GM18508 (cell line): ENCODE results near the gene ITGA11.

Experiments
- ATAC-seq: cut with Tn5 transposase; IDR thresholded peaks from one replicate; pipeline ENCODE4 v1.9.1; 2021; ENCODE audit warnings: moderate number of reproducible peaks; ENCODE audit not compliant: insufficient read depth, unreplicated experiment

ITGA11 gene

DNA sequence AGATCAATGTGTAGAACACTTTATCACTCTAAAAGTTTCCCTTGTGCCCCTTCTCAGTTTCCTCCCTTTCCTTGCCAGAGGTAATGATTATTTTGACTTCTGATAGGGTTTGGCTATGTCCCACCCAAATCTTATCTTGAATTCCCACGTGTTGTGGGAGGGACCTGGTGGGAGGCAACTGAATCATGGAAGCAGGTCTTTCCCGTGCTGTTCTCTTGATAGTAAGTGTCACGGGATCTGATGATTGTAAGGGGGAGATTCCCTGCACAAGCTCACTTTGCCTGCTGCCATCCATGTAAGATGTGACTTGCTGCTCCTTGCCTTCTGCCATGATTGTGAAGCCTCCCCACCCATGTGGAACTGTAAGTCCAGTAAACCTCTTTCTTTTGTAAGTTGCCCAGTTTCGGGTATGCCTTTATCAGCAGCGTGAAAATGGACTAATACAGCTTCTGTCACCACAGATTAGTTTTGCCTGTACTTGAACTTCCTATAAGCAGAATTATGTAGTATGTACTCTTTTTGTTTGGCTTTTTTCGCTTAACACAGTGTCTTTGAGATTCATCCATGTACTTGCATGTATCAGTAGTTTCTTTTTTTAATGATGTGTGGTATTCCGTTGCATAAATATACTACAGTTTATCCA lies 147.2 kb downstream of the ITGA11 start:
- ATAC-seq = no peak

GRCh38 chr15:68283401-68283800 lies 148.6 kb downstream of the ITGA11 start:
- ATAC-seq = no peak

GRCh38 chr15:68281008-68281407 lies 151.0 kb downstream of the ITGA11 start:
- ATAC-seq = no peak

GRCh38 chr15:68279779-68280753 lies 151.9 kb downstream of the ITGA11 start:
- ATAC-seq = no peak

- no peak for ATAC-seq
Observed at GRCh38 chr15:68278595-68279405, 153.2 kb downstream of the ITGA11 start.

DNA sequence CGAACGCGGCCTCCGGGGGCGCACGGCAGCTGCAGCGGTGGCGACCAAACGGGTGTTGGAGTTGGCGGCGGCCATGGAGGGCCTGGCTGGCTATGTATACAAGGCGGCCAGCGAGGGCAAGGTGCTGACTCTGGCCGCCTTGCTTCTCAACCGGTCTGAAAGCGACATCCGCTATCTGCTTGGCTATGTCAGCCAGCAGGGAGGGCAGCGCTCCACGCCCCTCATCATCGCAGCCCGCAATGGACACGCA lies 153.7 kb downstream of the ITGA11 start:
- ATAC-seq = peak; percentile 33

DNA sequence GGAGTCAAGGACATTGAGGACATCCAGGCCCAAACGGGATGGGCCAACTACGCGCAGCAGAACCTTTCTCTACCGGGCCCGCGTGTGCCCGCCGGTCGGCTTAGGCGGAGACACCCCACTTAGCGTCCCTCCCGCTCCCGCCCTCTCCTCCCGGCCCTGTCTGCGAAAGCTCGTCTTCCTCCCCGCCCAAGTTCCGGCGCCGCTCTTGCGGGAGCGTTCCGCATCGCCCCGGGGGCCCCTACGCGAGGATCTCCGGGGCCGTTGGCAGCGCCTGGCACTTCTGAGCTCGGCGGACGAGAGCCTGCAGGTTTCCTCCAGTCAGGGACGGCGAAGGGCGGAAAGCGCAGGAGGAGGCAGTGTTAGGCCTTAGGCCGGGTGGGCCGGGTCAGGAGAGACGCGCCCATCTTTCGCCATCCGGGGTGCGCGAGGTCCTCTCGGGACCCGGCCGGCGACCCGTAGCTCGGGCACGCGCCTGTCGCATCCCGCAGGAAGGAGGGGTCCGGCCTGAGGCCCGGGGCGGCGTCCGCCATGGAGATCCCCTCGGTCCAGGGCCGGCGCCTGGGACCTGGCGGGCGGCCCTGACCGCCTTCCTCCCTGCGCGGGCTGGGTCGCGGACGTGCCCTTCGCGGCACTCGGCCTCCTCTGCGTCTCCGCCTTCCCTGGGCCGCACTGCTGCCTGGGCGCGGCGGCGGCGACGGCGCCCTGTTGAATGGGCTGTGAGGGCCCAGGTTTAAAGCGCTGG lies 154.2 kb downstream of the ITGA11 start, which contains the start of gene FEM1B:
Gene FEM1B (plus strand): TSS at position 143 of the 742 bp plus-strand sequence. CDS start 673 bp downstream, outside the sequence.
- peak; percentile 43 for ATAC-seq

- no peak for ATAC-seq
Observed at GRCh38 chr15:68277131-68277602, 154.8 kb downstream of the ITGA11 start.

DNA sequence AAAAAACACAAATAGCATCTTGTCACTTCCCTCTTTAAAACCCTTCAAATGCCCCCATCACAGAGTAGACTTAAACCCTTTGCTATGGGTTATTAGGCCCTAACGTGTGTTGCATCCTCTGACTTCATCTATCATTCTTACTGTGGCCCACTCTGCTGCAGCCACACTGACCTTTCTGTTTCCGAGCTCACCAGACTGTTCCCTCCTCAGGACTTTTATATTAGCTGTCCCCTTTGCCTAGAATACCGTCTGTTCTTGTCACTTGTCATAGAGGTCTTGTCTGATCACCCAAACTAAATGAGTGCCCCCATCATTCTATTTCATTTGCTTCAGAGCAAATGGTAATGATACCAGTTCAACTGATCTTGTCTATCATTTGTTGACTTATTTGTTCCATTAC lies 155.3 kb downstream of the ITGA11 start:
- ATAC-seq = no peak

DNA sequence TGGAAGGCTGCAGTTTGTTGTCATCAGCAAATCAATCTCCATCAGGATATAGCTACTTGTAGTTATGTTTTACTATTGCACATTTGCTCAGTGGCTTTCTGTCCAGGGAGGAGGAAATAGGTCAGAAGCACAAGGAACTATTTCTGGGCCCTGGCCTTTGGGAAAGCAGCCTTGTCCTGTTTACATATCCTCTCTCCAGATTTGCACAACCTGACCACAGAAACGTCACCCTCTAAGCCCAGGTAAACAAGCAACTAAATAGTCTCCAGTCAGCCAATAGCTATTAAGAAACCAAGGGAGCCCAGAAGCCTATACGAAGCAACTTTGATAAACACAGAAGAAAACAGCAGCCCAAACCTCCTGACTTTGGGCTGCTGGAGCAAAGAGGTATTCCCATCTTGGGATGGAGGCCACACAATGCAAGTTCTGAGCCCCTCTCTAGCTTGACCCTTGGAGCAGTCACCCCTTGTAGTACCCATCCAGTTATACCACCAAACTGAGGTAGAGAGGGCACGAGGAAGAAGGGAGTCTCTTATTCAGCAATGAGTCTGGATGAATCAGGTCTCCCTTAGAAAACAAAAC lies 156.7 kb downstream of the ITGA11 start:
- ATAC-seq = no peak

DNA sequence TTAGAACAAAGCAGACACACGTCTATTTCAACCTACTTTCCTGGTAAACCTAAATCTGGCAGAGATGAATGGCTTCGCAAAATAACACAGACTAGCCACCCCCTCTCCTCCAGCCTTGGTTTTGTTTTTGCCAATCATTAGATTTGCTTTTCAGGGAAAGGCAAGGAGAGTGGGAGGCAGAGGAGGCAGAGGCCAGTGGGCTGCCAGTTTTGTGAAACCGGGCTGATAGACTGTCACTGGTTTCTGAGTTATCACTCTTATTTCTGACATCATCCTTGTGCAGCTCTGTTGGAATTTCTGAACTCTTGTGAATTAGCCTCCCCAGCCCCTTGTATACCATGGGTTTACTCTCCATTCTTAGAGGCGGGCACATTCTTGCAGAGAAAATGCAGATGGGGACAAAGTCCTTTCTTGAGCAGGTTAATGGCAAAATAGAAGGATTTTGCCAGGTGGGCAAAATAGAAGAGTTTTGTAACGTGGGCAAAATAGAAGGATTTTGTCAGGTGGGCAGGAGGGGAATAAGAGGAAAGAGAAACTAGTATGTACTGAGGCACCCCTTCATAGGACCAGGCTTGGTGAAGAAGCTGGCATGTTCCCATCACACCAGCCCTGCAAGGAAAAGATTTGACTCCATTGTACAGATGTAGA lies 157.6 kb downstream of the ITGA11 start:
- ATAC-seq = no peak

DNA sequence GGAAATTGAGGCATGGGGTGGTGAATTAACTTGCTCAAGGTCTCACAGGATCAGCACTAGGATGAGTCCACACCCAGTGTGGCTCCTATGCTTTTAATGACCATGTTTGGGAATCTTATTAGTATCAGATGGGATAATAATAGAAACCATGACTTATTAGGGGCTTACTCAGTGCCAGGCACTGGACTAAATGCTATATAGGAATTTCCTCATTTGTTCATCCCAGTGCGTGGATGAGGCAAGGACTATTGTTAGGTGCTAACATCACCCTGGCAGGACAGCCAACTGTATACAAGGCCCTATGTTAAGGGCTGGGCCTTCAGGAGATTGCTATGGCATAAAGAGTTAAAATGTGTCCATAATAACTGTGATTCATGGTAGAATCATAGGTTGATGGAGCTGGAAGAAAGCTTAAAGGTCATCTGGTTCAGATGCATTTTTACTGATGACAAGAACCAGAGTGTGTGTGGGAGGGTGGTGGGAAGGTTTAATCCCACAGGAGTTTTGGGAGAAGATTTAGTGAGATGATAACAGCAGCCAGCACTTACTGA lies 159.2 kb downstream of the ITGA11 start:
- ATAC-seq = no peak

- ATAC-seq = no peak
Observed at GRCh38 chr15:68271854-68272471, 160.0 kb downstream of the ITGA11 start.

DNA sequence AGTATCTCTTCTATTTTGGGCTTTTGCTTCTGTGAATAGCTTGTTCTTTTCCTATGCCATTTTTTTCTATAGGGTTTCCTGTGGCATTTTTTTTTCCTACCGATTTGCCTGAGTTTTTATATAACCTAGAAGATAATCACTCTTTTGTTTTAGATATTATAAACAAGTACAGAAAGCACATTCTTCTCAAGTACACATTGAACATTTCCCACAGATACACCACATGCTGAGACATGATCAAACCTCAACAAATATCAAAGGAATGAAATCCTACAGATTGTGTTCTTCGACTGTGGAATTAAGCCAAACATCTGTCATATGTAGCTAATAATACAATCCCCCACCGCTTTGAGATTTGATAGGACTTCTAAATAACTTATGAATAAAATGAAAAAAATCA lies 163.6 kb downstream of the ITGA11 start:
- no peak for ATAC-seq

DNA sequence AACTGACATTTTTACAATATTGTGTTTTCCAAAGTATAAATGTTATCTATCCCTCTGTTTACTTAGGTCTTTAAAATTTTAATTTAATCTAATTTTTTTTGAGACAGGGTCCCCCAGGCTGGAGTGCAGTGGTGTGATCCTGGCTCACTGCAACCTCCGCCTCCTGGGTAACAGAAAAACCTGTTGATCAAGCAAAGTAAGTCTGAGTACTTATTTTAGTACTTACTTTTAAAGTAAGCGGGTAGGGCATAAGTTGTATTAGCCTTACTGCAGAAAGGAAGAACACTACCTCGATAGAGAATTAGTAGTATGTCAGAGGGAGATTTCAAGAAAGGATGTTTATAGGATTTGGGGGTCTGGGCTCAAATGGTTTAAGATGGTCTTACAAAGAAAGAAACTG lies 166.3 kb downstream of the ITGA11 start:
- ATAC-seq = no peak

DNA sequence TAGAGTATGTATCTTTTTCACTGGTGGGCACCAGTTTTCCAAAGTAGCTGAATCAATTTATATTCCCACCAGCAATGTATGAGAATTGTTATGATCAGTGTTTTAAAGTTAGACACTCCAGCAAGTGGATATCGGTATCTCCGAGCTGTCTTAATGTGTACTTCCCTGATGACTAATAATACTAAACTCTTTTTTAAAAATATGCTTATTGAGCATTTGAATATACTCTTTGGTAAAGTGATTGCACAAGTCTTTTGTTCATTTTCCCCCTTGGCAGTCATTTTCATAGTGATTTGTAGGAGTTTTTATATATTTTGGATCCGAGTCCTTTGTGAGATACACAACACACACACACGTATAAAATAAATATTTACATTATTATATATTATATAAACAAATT lies 166.9 kb downstream of the ITGA11 start:
- no peak for ATAC-seq

DNA sequence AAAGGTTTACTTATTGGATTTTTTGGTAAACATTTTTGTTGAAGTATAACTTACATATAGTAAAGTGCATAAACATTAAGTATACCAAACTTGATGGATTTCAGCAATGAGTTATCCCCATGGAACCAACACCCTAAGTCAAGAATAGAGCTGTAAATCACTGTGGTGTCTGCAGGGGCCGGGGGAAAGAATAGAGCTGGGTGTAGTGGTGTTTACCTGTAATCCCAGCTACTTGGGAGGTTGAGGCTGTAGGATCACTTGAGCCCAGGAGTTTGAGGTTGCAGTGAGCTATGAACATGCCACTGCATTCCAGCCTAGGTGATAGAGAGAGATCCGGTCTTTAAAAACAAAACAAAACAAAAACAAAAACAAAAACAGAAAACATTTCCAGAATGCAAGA lies 167.7 kb downstream of the ITGA11 start:
- ATAC-seq = no peak

GRCh38 chr15:68262514-68263356 lies 169.2 kb downstream of the ITGA11 start:
- ATAC-seq = no peak
